Endothelial cell (in vitro differentiated cells): ENCODE results near the gene VSIG2. TPM values are rescaled to one million over a fixed set of nuclear protein-coding genes. Genes with fewer than 3 reads are reported as not detected.

ENCODE experiments used
- DNase-seq: peaks from one replicate; pipeline ENCODE4 v3.0.0; 2021; ENCODE audit warnings: low spot score
- H3K27ac Mint-ChIP-seq: one replicate; pipeline ENCODE4 v1.8.0; 2021; ENCODE audit warnings: mixed read lengths, inconsistent platforms; ENCODE audit not compliant: unreplicated experiment
- H3K27me3 Mint-ChIP-seq: one replicate; pipeline ENCODE4 v1.8.0; 2021; ENCODE audit warnings: mild to moderate bottlenecking, moderate library complexity, mixed read lengths, inconsistent platforms; ENCODE audit not compliant: unreplicated experiment
- H3K36me3 Mint-ChIP-seq: one replicate; pipeline ENCODE4 v1.8.0; 2021; ENCODE audit warnings: mild to moderate bottlenecking, low read depth, mixed read lengths, inconsistent platforms; ENCODE audit not compliant: unreplicated experiment
- H3K4me1 Mint-ChIP-seq: one replicate; pipeline ENCODE4 v1.8.0; 2021; ENCODE audit warnings: mild to moderate bottlenecking, mixed read lengths, inconsistent platforms; ENCODE audit not compliant: unreplicated experiment
- H3K4me3 Mint-ChIP-seq: one replicate; pipeline ENCODE4 v1.8.0; 2021; ENCODE audit warnings: mild to moderate bottlenecking, mixed read lengths, inconsistent platforms; ENCODE audit not compliant: unreplicated experiment
- H3K9me3 Mint-ChIP-seq: one replicate; pipeline ENCODE4 v1.8.0; 2021; ENCODE audit warnings: mixed read lengths, inconsistent platforms; ENCODE audit not compliant: unreplicated experiment
- total RNA-seq: library from RNA; stranded (reverse); fragmentation: NEBNext Ultra II Directional; extraction: Animal tissue kit (Norgen Biotek cat#: 25700); gene quantifications from one replicate; pipeline ENCODE4 v1.2.1, GENCODE V29; 2021; ENCODE audit not compliant: unreplicated experiment
- TF ChIP-seq, protein P1 (sequence below): fragments of 200-600 bp; sonication (generic); IDR thresholded peaks from one replicate; pipeline ENCODE4 v1.5.0; 2021; ENCODE audit warnings: antibody characterized with exemption; ENCODE audit not compliant: unreplicated experiment

The VSIG2 gene
- total RNA-seq, 1 donor from 2014 or later: 8.6 TPM

DNA sequence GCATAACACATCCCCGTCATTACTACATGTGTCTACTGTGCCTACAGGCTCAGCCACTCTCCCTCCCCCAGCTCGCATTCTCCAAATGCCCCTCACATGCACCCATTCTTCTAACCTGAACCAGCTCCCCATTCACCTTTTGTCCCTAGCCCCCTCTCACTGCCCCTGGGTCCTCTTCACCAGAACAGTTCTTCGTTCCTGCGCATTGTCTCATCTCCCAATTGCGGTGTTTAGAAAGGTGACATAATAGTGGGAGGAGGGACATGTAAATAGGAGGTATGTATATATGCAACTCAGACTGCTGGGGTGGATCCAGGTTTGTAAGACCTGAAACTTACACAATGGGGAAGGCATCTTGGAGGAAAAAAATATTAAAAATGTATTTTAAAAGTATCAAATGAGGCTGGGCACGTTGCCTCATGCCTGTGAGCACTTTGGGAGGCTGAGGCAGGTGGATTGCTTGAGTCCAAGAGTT lies 4.7 kb upstream of the VSIG2 start:
- Mint-ChIP-seq H3K27ac (peak overlapping the region; percentile 83), H3K9me3 (no peaks in the 10 kb centered on the region), H3K36me3 (peaks cover 68% of the 10 kb centered on the region), H3K4me3 (peak overlapping the region; percentile 84), H3K27me3 (peaks cover 25% of the 10 kb centered on the region), H3K4me1 (peaks cover 66% of the 10 kb centered on the region)
- TF ChIP-seq, protein P1, sequence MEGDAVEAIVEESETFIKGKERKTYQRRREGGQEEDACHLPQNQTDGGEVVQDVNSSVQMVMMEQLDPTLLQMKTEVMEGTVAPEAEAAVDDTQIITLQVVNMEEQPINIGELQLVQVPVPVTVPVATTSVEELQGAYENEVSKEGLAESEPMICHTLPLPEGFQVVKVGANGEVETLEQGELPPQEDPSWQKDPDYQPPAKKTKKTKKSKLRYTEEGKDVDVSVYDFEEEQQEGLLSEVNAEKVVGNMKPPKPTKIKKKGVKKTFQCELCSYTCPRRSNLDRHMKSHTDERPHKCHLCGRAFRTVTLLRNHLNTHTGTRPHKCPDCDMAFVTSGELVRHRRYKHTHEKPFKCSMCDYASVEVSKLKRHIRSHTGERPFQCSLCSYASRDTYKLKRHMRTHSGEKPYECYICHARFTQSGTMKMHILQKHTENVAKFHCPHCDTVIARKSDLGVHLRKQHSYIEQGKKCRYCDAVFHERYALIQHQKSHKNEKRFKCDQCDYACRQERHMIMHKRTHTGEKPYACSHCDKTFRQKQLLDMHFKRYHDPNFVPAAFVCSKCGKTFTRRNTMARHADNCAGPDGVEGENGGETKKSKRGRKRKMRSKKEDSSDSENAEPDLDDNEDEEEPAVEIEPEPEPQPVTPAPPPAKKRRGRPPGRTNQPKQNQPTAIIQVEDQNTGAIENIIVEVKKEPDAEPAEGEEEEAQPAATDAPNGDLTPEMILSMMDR: no peak
- no peak for DNase-seq

DNA sequence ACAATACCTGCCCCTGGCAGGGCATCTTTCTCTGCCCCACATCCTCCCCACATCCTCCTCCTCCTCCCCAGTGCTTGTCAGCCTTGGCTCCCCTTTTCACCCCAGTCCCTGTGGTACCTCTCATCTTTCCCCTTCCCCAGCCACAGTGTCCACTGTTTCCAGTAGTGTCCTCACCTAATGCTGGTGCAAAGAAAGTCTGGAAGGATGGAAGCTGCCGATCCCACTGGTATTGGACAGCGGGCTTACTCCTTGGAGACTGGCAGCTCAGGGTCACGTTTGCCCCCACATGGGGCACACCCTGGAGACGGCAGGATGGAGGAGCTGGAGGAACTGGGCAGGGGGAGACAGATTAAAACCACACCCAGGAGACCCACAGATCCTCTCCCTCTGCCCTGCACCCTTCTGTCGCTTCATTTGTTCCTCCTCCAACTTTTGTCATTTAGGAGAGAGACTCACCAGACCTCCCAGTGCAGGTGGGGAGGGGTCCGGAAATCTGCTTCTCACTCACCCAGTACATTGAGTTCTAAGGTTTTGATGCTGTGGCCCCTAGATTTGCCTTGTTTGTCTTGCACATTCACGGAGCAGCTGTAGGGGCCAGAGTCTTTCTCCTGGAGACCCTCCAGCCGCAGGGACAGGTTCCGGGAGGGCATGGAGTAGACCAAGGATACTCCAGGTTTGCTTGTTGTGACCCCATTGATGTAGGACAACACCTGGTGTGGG lies 4.1 kb upstream of the VSIG2 start:
- Mint-ChIP-seq H3K4me1 (peaks cover 64% of the 10 kb centered on the region), H3K4me3 (peak overlapping the region; percentile 84), H3K36me3 (peaks cover 67% of the 10 kb centered on the region), H3K9me3 (no peaks in the 10 kb centered on the region), H3K27me3 (peaks cover 22% of the 10 kb centered on the region), H3K27ac (no peak overlapping the region)
- DNase-seq: no peak
- TF ChIP-seq, protein P1: no peak

DNA sequence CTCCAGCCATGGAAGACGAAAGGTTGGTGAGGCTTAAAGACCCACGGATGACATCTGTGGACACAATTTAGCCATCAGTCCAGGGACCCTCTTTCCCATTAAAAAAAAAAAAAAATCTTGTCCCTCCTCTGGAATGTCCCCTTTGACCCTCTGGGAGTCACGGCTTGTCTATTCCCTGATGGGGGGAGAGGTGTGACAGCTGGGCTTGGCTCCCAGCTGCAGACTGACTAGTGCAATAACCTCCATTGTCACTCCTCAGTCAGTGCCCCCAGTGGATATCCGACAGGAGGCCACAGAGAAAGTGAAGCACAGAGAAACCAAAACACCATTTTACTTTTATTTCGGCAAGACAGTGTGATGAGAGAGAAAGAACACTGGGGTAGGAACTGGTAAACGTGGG lies 2.7 kb upstream of the VSIG2 start:
- peaks cover 24% of the 10 kb centered on the region for H3K27me3 Mint-ChIP-seq
- peaks cover 74% of the 10 kb centered on the region for H3K4me1 Mint-ChIP-seq

DNA sequence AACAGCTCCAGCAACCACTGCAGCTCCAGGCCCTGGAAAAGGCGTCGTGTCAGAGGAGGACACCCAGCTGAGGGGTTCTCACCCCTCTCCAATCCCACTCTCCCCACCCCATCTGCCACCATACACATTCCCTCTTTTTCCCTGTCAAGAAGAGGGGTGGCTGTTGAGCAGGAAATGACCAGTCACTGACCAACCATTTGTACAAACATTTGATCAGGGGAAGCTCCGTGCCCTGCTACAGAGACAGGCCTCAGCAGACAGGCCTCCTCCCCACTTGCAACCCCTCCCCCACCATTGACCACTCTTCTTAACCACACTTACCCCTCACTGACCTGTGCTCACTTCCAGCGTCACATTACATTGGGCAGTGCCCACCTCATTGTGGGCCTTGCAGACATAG lies 2.3 kb upstream of the VSIG2 start:
- H3K36me3 Mint-ChIP-seq: peaks cover 65% of the 10 kb centered on the region
- TF ChIP-seq, protein P1: no peak
- H3K4me1 Mint-ChIP-seq: peaks cover 78% of the 10 kb centered on the region
- H3K4me3 Mint-ChIP-seq: peak overlapping the region; percentile 76
- H3K27me3 Mint-ChIP-seq: peaks cover 23% of the 10 kb centered on the region
- no peaks in the 10 kb centered on the region for H3K9me3 Mint-ChIP-seq
- H3K27ac Mint-ChIP-seq: peak overlapping the region; percentile 58
- no peak for DNase-seq

More for the DNA sequence above, 2.7 kb upstream of the VSIG2 start:
- no peak for DNase-seq
- Mint-ChIP-seq H3K36me3 (peaks cover 65% of the 10 kb centered on the region), H3K9me3 (no peaks in the 10 kb centered on the region), H3K4me3 (peak overlapping the region; percentile 76), H3K27ac (peak overlapping the region; percentile 58)
- TF ChIP-seq, protein P1: no peak

DNA sequence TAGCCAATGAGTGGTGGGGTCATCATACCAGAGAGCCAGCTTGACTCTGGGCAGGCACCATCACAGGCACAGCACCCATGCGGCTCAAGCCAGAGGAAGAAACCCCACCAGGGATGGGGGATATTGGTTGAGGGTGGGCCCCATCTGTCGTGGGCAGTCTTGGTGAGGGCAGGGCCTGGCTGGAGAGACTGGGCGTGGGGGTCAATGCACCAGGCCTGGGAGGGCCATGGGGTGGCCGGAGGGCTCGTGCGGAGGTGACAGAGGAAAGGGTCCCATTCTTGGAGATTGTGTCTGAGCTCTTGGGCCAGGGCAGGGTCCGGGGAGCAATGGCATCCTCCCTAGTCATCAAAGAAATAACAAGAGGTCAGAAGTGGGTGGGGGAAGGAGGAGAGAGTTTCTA lies 1.6 kb upstream of the VSIG2 start:
- Mint-ChIP-seq H3K4me1 (peaks cover 84% of the 10 kb centered on the region), H3K36me3 (peaks cover 63% of the 10 kb centered on the region), H3K4me3 (peak overlapping the region; percentile 76), H3K27ac (no peak overlapping the region), H3K9me3 (no peaks in the 10 kb centered on the region), H3K27me3 (peaks cover 26% of the 10 kb centered on the region)
- no peak for DNase-seq
- TF ChIP-seq, protein P1: no peak
